Ishikawa (cell line): ENCODE data around the gene RUNX1.

ENCODE experiments used
- CEBPB ChIP-seq: IDR thresholded peaks from 2 replicates; pipeline ENCODE4 v1.6.1; 2012
- CREB1 ChIP-seq: IDR thresholded peaks from 2 replicates; pipeline ENCODE4 v1.6.1; 2012; ENCODE audit warnings: low read depth
- EGR1 ChIP-seq: IDR thresholded peaks from 2 replicates; pipeline ENCODE4 v1.6.1; 2012
- EP300 ChIP-seq: IDR thresholded peaks from 2 replicates; pipeline ENCODE4 v1.6.1; 2012; ENCODE audit warnings: borderline replicate concordance
- FOXM1 ChIP-seq: IDR thresholded peaks from 2 replicates; pipeline ENCODE4 v1.6.1; 2012; ENCODE audit warnings: low read depth, borderline replicate concordance
- MAX ChIP-seq: IDR thresholded peaks from 2 replicates; pipeline ENCODE4 v1.6.1; 2012
- NFIC ChIP-seq: IDR thresholded peaks from 2 replicates; pipeline ENCODE4 v1.6.1; 2012
- RAD21 ChIP-seq: IDR thresholded peaks from 2 replicates; pipeline ENCODE4 v1.6.1; 2012; ENCODE audit warnings: low read depth
- REST ChIP-seq: IDR thresholded peaks from 2 replicates; pipeline ENCODE4 v1.6.1; 2012; ENCODE audit warnings: low read depth, mild to moderate bottlenecking
- TAF1 ChIP-seq: IDR thresholded peaks from 2 replicates; pipeline ENCODE4 v1.6.1; 2012; ENCODE audit warnings: low read depth, mild to moderate bottlenecking
- TCF12 ChIP-seq: IDR thresholded peaks from 2 replicates; pipeline ENCODE4 v1.6.1; 2012; ENCODE audit warnings: low read depth
- TEAD4 ChIP-seq: IDR thresholded peaks from 2 replicates; pipeline ENCODE4 v1.6.1; 2012
- USF1 ChIP-seq: IDR thresholded peaks from 2 replicates; pipeline ENCODE4 v1.6.1; 2012
- YY1 ChIP-seq: IDR thresholded peaks from 2 replicates; pipeline ENCODE4 v1.6.1; 2012; ENCODE audit warnings: low read depth
- ZBTB7A ChIP-seq: IDR thresholded peaks from 2 replicates; pipeline ENCODE4 v1.6.1; 2012; ENCODE audit warnings: low read depth

The RUNX1 gene

GRCh38 chr21:34973685-34974084, 75.4 kb downstream of the RUNX1 start:
- no peak for TF ChIP-seq REST
- TF ChIP-seq FOXM1 = no peak
- TF ChIP-seq CREB1 = no peak
- TF ChIP-seq USF1 = no peak
- no peak for TF ChIP-seq TAF1
- TF ChIP-seq MAX = no peak
- no peak for TF ChIP-seq ZBTB7A
- no peak for TF ChIP-seq NFIC
- TF ChIP-seq YY1 = no peak
- TF ChIP-seq TCF12 = no peak
- TF ChIP-seq EGR1 = no peak
- TF ChIP-seq TEAD4 = no peak
- no peak for TF ChIP-seq RAD21
- TF ChIP-seq CEBPB = no peak
- no peak for TF ChIP-seq EP300

GRCh38 chr21:34971656-34972055, 77.4 kb downstream of the RUNX1 start:
- TF ChIP-seq EP300 = no peak
- no peak for TF ChIP-seq RAD21

- TF ChIP-seq TCF12 (no peak), TEAD4 (no peak), REST (no peak), TAF1 (no peak), NFIC (no peak), FOXM1 (no peak), MAX (no peak), CREB1 (no peak), RAD21 (no peak), EGR1 (no peak), CEBPB (no peak), YY1 (no peak), ZBTB7A (no peak), EP300 (no peak), USF1 (no peak)
These were observed 78.5 kb downstream of the RUNX1 start for GRCh38 chr21:34970566-34970965.

GRCh38 chr21:34970167-34970500, 79.0 kb downstream of the RUNX1 start:
- TF ChIP-seq YY1 (no peak), EGR1 (no peak), TCF12 (no peak), USF1 (no peak), MAX (no peak), EP300 (no peak), CREB1 (no peak), FOXM1 (no peak), TAF1 (no peak), RAD21 (no peak), REST (no peak), CEBPB (no peak), ZBTB7A (no peak), TEAD4 (no peak), NFIC (no peak)
